Measurements from ENCODE around the gene RCOR1. TPM values are rescaled to one million over a fixed set of nuclear protein-coding genes. Genes with fewer than 3 reads are reported as not detected.

The RCOR1 gene
- total RNA-seq, 1 experiment from 2014 or later, result 25.4 TPM

DNA sequence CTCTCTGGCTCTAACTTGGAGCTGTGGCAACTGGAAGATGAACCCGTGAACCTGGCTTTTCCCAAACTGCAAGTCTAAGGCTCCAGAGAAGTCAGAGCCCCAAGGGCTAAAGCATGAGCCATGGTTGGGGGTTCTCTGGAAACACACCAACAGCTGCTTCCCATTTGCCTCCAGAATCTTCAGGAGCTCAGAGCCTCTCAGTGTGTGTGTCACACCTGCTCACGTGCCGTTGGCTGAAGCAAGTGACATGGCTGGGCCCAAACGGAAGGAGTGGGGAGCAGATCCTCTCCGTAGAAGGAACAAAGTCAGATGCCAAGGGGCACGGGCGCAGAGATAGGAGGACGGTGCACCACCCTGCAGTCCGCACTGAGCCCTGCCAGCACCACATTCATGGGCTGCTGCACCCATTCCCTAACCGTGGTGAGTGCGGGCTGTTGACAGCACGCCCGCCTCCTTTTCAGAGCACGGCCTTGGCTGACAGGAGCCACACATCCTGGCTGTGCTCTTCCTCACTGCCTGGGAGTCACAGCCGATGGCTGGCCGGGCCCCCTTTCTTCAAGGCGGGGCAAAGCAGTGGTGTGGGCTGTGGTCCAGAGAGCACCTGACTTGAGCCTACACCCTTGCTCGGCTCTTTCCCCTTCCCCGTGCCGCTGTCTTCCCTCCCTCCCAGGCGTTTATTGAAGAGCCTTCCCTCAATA is 168.2 kb downstream of the RCOR1 start (continued):
- TF ChIP-seq, protein P1, sequence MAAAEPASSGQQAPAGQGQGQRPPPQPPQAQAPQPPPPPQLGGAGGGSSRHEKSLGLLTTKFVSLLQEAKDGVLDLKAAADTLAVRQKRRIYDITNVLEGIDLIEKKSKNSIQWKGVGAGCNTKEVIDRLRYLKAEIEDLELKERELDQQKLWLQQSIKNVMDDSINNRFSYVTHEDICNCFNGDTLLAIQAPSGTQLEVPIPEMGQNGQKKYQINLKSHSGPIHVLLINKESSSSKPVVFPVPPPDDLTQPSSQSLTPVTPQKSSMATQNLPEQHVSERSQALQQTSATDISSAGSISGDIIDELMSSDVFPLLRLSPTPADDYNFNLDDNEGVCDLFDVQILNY (CRISPR knock-in tag; IDR thresholded peaks at IDR 0.05), result no peak
- TF ChIP-seq, protein P2, sequence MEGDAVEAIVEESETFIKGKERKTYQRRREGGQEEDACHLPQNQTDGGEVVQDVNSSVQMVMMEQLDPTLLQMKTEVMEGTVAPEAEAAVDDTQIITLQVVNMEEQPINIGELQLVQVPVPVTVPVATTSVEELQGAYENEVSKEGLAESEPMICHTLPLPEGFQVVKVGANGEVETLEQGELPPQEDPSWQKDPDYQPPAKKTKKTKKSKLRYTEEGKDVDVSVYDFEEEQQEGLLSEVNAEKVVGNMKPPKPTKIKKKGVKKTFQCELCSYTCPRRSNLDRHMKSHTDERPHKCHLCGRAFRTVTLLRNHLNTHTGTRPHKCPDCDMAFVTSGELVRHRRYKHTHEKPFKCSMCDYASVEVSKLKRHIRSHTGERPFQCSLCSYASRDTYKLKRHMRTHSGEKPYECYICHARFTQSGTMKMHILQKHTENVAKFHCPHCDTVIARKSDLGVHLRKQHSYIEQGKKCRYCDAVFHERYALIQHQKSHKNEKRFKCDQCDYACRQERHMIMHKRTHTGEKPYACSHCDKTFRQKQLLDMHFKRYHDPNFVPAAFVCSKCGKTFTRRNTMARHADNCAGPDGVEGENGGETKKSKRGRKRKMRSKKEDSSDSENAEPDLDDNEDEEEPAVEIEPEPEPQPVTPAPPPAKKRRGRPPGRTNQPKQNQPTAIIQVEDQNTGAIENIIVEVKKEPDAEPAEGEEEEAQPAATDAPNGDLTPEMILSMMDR (IDR thresholded peaks at IDR 0.05), result no peak
- TF ChIP-seq FOXP1 (CRISPR knock-in tag; IDR thresholded peaks at IDR 0.05; ENCODE audit: borderline replicate concordance), result 0 out of 2 replicates have a peak, but pooled peaks have one; percentile 16
- no peak for TF ChIP-seq NFATC4 (CRISPR knock-in tag; IDR thresholded peaks at IDR 0.05)
- TF ChIP-seq TCF7 (CRISPR knock-in tag; IDR thresholded peaks at IDR 0.05; ENCODE audit: low read depth), result no peak
- no peak for TF ChIP-seq RELA (CRISPR knock-in tag; IDR thresholded peaks at IDR 0.05; ENCODE audit: borderline replicate concordance)
- TF ChIP-seq, protein P3, sequence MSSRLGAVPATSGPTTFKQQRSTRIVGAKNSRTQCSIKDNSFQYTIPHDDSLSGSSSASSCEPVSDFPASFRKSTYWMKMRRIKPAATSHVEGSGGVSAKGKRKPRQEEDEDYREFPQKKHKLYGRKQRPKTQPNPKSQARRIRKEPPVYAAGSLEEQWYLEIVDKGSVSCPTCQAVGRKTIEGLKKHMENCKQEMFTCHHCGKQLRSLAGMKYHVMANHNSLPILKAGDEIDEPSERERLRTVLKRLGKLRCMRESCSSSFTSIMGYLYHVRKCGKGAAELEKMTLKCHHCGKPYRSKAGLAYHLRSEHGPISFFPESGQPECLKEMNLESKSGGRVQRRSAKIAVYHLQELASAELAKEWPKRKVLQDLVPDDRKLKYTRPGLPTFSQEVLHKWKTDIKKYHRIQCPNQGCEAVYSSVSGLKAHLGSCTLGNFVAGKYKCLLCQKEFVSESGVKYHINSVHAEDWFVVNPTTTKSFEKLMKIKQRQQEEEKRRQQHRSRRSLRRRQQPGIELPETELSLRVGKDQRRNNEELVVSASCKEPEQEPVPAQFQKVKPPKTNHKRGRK (CRISPR knock-in tag; IDR thresholded peaks at IDR 0.05; ENCODE audit: borderline replicate concordance), result no peak
- TF ChIP-seq MXD4 (CRISPR knock-in tag; IDR thresholded peaks at IDR 0.05; ENCODE audit: borderline replicate concordance), result no peak
- TF ChIP-seq PRRX2 (CRISPR knock-in tag; IDR thresholded peaks at IDR 0.05), result no peak
- TF ChIP-seq SMAD4 (CRISPR knock-in tag; IDR thresholded peaks at IDR 0.05), result 0 out of 2 replicates have a peak, but pooled peaks have one; percentile 19
- no peak for TF ChIP-seq TEAD4 (CRISPR knock-in tag; IDR thresholded peaks at IDR 0.05)
- TF ChIP-seq CREM (CRISPR knock-in tag; IDR thresholded peaks at IDR 0.05), result no peak
- TF ChIP-seq ZNF317 (CRISPR knock-in tag; IDR thresholded peaks at IDR 0.05; ENCODE audit: borderline replicate concordance, low read depth), result no peak
- TF ChIP-seq, protein P4, sequence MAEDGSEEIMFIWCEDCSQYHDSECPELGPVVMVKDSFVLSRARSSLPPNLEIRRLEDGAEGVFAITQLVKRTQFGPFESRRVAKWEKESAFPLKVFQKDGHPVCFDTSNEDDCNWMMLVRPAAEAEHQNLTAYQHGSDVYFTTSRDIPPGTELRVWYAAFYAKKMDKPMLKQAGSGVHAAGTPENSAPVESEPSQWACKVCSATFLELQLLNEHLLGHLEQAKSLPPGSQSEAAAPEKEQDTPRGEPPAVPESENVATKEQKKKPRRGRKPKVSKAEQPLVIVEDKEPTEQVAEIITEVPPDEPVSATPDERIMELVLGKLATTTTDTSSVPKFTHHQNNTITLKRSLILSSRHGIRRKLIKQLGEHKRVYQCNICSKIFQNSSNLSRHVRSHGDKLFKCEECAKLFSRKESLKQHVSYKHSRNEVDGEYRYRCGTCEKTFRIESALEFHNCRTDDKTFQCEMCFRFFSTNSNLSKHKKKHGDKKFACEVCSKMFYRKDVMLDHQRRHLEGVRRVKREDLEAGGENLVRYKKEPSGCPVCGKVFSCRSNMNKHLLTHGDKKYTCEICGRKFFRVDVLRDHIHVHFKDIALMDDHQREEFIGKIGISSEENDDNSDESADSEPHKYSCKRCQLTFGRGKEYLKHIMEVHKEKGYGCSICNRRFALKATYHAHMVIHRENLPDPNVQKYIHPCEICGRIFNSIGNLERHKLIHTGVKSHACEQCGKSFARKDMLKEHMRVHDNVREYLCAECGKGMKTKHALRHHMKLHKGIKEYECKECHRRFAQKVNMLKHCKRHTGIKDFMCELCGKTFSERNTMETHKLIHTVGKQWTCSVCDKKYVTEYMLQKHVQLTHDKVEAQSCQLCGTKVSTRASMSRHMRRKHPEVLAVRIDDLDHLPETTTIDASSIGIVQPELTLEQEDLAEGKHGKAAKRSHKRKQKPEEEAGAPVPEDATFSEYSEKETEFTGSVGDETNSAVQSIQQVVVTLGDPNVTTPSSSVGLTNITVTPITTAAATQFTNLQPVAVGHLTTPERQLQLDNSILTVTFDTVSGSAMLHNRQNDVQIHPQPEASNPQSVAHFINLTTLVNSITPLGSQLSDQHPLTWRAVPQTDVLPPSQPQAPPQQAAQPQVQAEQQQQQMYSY (CRISPR knock-in tag; IDR thresholded peaks at IDR 0.05), result no peak
- no peak for TF ChIP-seq TEAD1 (CRISPR knock-in tag; IDR thresholded peaks at IDR 0.05)
- TF ChIP-seq, protein P5, sequence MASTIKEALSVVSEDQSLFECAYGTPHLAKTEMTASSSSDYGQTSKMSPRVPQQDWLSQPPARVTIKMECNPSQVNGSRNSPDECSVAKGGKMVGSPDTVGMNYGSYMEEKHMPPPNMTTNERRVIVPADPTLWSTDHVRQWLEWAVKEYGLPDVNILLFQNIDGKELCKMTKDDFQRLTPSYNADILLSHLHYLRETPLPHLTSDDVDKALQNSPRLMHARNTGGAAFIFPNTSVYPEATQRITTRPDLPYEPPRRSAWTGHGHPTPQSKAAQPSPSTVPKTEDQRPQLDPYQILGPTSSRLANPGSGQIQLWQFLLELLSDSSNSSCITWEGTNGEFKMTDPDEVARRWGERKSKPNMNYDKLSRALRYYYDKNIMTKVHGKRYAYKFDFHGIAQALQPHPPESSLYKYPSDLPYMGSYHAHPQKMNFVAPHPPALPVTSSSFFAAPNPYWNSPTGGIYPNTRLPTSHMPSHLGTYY (CRISPR knock-in tag; IDR thresholded peaks at IDR 0.05), result no peak
- TF ChIP-seq, protein P6, sequence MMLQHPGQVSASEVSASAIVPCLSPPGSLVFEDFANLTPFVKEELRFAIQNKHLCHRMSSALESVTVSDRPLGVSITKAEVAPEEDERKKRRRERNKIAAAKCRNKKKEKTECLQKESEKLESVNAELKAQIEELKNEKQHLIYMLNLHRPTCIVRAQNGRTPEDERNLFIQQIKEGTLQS (CRISPR knock-in tag; conservative IDR thresholded peaks at IDR 0.05), result no peak
- TF ChIP-seq, protein P7, sequence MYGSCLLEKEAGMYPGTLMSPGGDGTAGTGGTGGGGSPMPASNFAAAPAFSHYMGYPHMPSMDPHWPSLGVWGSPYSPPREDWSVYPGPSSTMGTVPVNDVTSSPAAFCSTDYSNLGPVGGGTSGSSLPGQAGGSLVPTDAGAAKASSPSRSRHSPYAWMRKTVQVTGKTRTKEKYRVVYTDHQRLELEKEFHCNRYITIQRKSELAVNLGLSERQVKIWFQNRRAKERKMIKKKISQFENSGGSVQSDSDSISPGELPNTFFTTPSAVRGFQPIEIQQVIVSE (CRISPR knock-in tag; IDR thresholded peaks at IDR 0.05; ENCODE audit: borderline replicate concordance), result no peak
- TF ChIP-seq SOX15 (CRISPR knock-in tag; IDR thresholded peaks at IDR 0.05), result no peak
- TF ChIP-seq ZNF138 (CRISPR knock-in tag; conservative IDR thresholded peaks at IDR 0.05), result no peak
- TF ChIP-seq, protein P8, sequence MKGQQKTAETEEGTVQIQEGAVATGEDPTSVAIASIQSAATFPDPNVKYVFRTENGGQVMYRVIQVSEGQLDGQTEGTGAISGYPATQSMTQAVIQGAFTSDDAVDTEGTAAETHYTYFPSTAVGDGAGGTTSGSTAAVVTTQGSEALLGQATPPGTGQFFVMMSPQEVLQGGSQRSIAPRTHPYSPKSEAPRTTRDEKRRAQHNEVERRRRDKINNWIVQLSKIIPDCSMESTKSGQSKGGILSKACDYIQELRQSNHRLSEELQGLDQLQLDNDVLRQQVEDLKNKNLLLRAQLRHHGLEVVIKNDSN (CRISPR knock-in tag; IDR thresholded peaks at IDR 0.05), result peak; percentile 26; the same call in 1 of the 2 replicates
- TF ChIP-seq, protein P9, sequence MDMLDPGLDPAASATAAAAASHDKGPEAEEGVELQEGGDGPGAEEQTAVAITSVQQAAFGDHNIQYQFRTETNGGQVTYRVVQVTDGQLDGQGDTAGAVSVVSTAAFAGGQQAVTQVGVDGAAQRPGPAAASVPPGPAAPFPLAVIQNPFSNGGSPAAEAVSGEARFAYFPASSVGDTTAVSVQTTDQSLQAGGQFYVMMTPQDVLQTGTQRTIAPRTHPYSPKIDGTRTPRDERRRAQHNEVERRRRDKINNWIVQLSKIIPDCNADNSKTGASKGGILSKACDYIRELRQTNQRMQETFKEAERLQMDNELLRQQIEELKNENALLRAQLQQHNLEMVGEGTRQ (CRISPR knock-in tag; IDR thresholded peaks at IDR 0.05), result no peak
- TF ChIP-seq, protein P10, sequence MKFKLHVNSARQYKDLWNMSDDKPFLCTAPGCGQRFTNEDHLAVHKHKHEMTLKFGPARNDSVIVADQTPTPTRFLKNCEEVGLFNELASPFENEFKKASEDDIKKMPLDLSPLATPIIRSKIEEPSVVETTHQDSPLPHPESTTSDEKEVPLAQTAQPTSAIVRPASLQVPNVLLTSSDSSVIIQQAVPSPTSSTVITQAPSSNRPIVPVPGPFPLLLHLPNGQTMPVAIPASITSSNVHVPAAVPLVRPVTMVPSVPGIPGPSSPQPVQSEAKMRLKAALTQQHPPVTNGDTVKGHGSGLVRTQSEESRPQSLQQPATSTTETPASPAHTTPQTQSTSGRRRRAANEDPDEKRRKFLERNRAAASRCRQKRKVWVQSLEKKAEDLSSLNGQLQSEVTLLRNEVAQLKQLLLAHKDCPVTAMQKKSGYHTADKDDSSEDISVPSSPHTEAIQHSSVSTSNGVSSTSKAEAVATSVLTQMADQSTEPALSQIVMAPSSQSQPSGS (CRISPR knock-in tag; IDR thresholded peaks at IDR 0.05; ENCODE audit: borderline replicate concordance, low read depth), result no peak
